ENCODE results near the gene RCOR2. TPM values are rescaled to one million over a fixed set of nuclear protein-coding genes. Genes with fewer than 3 reads are reported as not detected.
A peak's percentile ranks its signal among the peaks of the same experiment; 100 is the strongest.
"Not testable (repeated sequence)": the region's sequence is repeated elsewhere in the genome, so short reads cannot be mapped to it uniquely, and the experiment has no call there.

RCOR2 gene
- 3.9 and 7.6 TPM in 2 replicates for total RNA-seq (2021)
- percentile 28 among the genes with signal in this experiment for Bru-seq, nascent RNA
- BruChase-seq, experiment 1, labeled RNA remaining after a 2-hour chase: percentile 43 among the genes with signal in this experiment
- percentile 34 among the genes with signal in this experiment for BruChase-seq, experiment 2, labeled RNA remaining after a 6-hour chase
- long read RNA-seq, partial matches to known transcripts: 0 of 4 reads
- long read RNA-seq, other reads (novel, unspliced or antisense): 1 of 4 reads

GRCh38 chr11:63916837-63917691 is at the start of gene RCOR2:
RCOR2 (minus strand) TSS chr11:63917164; CDS start chr11:63916456, 708 bp downstream.
- no TSS peak for BruUV-seq (replicated peaks)
- no peaks in the 10 kb centered on the region for H3K9me3 ChIP-seq (ENCODE audit: low read depth, low read length, poor library complexity, severe bottlenecking)
- ChIA-PET POLR2A (ENCODE audit: low non-redundant PET) (interaction anchor here (0.6 to 0.7 kb wide), 2 partner anchors 45 to 50 kb away, joined by 3 to 4 read pairs; no protein-coding TSS in a partner anchor), CTCF (interaction anchor here (0.6 to 0.7 kb wide), 2 partner anchors 18 to 44 kb away, joined by 3 to 5 read pairs; no protein-coding TSS in a partner anchor)
- intact Hi-C loops (cut with micrococcal nuclease; ENCODE audit: unreplicated experiment): no loop called here
- no peak for TF ChIP-seq CTCF (conservative IDR thresholded peaks at IDR 0.05; ENCODE audit: low read depth, low read length)
- TF ChIP-seq EZH2 (IDR thresholded peaks at IDR 0.05; ENCODE audit: borderline replicate concordance, low read depth, low read length, poor library complexity, severe bottlenecking): no peak
- no peaks in the 10 kb centered on the region for H3K27me3 ChIP-seq (replicated peaks; ENCODE audit: insufficient read depth, low read depth, low read length, poor library complexity)
- H3K36me3 ChIP-seq (ENCODE audit: insufficient read depth, low read length, poor library complexity, severe bottlenecking): no peaks in the 10 kb centered on the region
- H3K4me1 ChIP-seq (ENCODE audit: insufficient read depth, low read length, poor library complexity, severe bottlenecking): peaks cover 23% of the 10 kb centered on the region
- peak; percentile 96 for DNase-seq (ENCODE audit: low spot score)
- peak within 1 kb of the TSS; percentile 76 for H3K27ac ChIP-seq (ENCODE audit: low read depth, low read length, poor library complexity, severe bottlenecking)
- H3K4me3 ChIP-seq (ENCODE audit: low read depth, low read length, poor library complexity, severe bottlenecking): peak within 1 kb of the TSS; percentile 60

DNA sequence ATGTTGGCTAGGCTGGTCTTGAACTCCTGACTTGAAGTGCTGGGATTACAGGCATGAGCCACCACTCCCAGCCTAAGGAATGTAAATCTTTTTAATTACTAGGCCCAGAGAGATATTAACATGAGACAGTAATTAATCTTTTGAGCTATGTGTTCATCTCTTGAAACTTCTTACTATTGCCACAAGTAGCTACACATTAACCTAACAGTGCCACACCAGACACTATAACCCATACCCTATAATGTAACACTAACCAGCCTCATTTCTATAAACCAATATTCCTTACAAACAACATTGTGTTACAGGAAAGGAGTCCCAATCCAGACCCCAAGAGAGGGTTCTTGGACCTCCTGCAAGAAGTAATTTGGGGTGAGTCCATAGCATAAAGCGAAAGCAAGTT is 49.5 kb upstream of the RCOR2 start:
- Histone ChIP-seq H3K27me3 (replicated peaks; ENCODE audit: insufficient read depth, low read depth, low read length, poor library complexity) (no peaks in the 10 kb centered on the region), H3K36me3 (ENCODE audit: insufficient read depth, low read length, poor library complexity, severe bottlenecking) (no peaks in the 10 kb centered on the region), H3K9me3 (ENCODE audit: low read depth, low read length, poor library complexity, severe bottlenecking) (no peaks in the 10 kb centered on the region), H3K27ac (ENCODE audit: low read depth, low read length, poor library complexity, severe bottlenecking) (no peak overlapping the region), H3K4me3 (ENCODE audit: low read depth, low read length, poor library complexity, severe bottlenecking) (no peak overlapping the region), H3K4me1 (ENCODE audit: insufficient read depth, low read length, poor library complexity, severe bottlenecking) (peaks cover 11% of the 10 kb centered on the region)
- TF ChIP-seq EZH2 (IDR thresholded peaks at IDR 0.05; ENCODE audit: borderline replicate concordance, low read depth, low read length, poor library complexity, severe bottlenecking) (no peak), CTCF (conservative IDR thresholded peaks at IDR 0.05; ENCODE audit: low read depth, low read length) (no peak)
- POLR2A ChIA-PET (ENCODE audit: low non-redundant PET): interaction anchor here (0.6 kb wide), 1 partner anchor 50 kb away, joined by 4 read pairs; the partner anchor contains the start of gene RCOR2
- CTCF ChIA-PET: no interaction called here
- BruUV-seq (replicated peaks): no TSS peak
- DNase-seq (ENCODE audit: low spot score): no peak
- intact Hi-C loops (cut with micrococcal nuclease; ENCODE audit: unreplicated experiment): no loop called here

GRCh38 chr11:63963895-63964294 is 46.9 kb upstream of the RCOR2 start:
- peaks cover 16% of the 10 kb centered on the region for H3K4me1 ChIP-seq (ENCODE audit: insufficient read depth, low read length, poor library complexity, severe bottlenecking)
- intact Hi-C loops (cut with micrococcal nuclease; ENCODE audit: unreplicated experiment); H3K4me3 ChIP-seq (ENCODE audit: low read depth, low read length, poor library complexity, severe bottlenecking); H3K27me3 ChIP-seq (replicated peaks; ENCODE audit: insufficient read depth, low read depth, low read length, poor library complexity); POLR2A ChIA-PET (ENCODE audit: low non-redundant PET); CTCF ChIA-PET; H3K36me3 ChIP-seq (ENCODE audit: insufficient read depth, low read length, poor library complexity, severe bottlenecking); H3K27ac ChIP-seq (ENCODE audit: low read depth, low read length, poor library complexity, severe bottlenecking); H3K9me3 ChIP-seq (ENCODE audit: low read depth, low read length, poor library complexity, severe bottlenecking); BruUV-seq (replicated peaks); DNase-seq (ENCODE audit: low spot score): not testable (repeated sequence)

Data from A673 (cell line).